GM18873 (cell line): Measurements from ENCODE around the gene TMEM52.

Source experiments
- ATAC-seq: cut with Tn5 transposase; IDR thresholded peaks from one replicate; pipeline ENCODE4 v1.9.1; 2021; ENCODE audit warnings: mild to moderate bottlenecking, moderate library complexity, moderate number of reproducible peaks; ENCODE audit not compliant: unreplicated experiment, low FRiP score

Gene TMEM52

GRCh38 chr1:1916851-1917251 is 2.2 kb downstream of the TMEM52 start:
- no peak for ATAC-seq

- no peak for ATAC-seq
Observed at GRCh38 chr1:1915911-1916840, 2.9 kb downstream of the TMEM52 start.

DNA sequence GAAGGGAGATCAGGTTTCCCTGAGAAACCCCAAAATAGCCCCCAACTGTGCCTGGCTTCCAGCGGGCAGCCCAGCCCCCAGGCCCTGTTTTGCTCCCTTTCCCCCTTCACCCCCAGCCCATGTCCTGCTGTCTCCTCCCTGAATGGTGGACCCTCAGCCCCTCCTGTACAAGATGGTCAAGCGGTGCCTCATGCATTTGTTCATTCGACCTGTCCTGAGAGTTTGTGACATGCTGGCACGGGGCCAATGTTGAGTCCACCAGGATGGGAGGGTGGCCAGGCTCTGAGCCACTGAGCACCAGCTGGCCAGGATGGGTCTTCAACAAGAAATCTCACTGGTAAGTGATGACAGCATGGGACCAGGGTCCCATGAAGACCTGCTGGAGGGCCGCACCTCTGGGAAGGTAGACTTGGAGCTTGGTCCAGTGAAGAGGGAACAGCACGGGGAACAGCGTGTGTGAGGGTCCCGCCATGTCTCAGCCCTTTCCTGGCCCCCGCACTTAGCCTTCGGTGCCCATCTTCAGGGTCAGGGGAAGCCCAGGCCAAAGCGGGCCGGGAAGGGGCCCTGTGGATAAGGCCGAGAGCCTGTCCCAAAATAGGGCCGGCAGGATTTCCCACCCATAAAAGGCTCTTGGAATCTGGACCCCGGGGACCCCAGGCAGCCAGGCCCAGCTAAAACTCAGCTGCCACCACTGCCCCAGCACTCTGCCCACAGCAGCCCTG is 3.9 kb downstream of the TMEM52 start, which contains the start of gene CALML6:
Gene CALML6 (plus strand): TSS at position 290 of the 722 bp plus-strand sequence. CDS start 21 bp downstream, at position 311.
- no peak for ATAC-seq

DNA sequence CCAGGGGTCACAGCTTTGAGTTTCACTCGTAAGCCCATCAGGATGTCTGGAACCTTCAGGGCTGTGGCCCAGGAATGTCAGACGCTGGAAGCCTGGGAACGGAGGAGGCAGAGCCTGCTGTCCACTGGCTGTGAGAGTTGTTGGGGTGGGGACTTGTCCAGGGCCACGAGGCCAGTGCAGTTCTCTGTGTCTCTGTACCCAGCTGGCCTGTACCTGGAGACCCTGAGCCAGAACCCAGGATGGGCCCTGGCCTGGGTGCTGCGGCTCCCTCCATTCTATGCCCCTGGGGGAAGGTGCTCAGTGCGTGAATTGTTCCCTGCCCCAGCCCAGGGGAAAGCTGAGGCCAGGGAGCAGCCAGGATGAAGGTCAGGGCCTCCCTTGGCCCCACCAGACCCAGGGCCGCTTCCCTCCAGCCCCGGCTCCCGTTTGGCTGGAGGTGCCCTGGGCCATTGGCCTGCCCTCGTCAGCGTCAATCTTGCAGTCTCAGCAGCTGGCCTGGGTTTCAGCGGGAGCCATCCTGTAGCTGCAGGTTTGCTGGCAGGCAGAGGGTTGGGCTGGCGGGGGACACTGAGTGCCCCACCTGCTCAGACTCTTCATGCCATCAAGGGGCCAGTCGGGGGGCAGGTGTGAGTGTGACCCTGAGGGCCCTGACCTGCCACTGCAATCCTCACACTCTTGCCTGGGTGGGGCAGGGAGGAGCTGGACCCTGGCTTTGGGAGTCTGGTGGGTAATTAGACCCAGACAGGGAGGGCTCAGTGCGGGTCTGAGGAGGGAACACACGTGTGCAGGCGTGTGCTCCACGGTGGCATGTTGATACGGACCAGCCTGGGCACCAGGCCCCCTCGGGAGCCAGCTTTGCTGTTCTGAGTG is 4.7 kb downstream of the TMEM52 start:
- no peak for ATAC-seq

DNA sequence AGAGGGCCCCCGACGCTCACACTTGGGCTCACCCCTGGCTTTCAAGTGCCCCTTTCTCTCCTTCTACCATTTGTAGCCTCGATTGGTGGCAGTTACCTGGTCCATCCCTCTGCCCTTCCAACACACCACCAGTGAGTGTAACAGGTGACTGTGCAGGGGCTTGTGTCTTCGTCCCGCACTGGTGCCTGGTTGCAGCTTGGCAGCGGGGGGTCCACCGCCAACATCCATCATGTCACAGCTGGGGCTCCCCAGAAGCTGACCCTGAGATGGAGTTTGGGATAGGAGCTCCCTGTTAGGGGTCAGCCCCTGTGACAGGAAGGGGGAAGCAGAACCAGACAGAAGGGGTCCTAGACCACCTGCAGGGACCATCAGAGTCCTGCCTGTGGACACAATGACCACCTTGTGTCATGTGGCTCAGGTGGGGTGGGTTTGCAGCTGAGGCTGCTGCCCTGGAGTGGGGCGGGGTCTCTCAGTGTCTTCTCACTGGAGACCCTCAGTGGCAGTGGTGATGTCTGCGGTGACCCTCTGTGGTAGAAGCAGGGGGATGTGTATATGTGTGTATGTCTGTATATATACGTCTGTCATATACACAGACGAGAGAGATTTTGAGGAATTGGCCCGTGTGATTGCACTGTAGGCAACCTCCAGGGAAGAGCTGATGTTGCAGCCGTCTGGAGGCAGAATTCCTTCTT is 7.6 kb downstream of the TMEM52 start:
- ATAC-seq: no peak

DNA sequence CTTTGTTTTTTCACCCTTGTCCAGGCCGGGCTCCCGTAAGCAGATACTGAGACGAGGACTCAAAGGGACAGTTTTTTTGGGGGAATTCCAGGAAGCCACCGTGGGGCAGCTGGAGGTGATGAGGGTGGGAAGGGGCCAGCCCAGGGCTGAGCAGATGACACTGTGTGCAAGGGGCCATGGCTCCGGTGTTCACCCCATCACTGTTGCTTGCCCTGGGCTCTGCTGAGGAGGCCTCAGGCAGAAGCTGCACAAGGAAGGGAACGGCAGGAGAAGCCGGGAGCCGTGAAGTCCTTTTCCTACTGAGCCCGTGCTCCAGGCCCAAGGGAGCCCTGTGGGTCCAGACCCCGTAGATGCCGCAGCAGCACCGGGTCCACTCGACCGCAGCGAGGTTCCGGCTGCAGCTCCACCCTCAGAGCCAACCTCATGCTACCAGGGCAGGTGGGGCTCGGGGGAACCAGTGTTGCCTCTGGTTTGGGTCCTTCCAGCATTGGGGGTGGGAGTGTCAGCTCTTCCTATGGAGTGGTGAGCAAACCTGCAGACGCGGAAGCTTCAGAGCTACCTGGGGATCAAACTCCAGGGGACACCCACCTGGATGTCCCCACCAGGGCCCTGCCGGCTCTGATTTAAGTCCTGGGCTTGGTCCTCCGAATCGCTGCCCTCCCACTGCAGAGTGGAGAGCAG is 8.3 kb downstream of the TMEM52 start:
- no peak for ATAC-seq

GRCh38 chr1:1910033-1910465 is 9.0 kb downstream of the TMEM52 start:
- ATAC-seq: no peak

DNA sequence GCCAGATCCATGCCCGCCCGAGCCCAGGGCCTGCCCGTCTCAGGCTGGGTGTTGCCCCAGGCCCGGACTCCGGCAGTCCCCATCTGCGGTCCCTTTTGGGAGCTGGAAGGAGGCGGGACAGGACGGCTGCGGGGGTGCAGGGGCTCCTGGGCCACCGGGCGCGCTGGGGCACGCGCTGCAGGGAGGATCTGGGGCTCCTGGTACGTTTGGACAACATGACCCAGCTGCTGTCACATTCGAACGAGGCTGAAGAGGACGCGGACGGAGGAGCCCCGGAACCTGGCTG is 10.6 kb downstream of the TMEM52 start:
- peak; percentile 6 for ATAC-seq

DNA sequence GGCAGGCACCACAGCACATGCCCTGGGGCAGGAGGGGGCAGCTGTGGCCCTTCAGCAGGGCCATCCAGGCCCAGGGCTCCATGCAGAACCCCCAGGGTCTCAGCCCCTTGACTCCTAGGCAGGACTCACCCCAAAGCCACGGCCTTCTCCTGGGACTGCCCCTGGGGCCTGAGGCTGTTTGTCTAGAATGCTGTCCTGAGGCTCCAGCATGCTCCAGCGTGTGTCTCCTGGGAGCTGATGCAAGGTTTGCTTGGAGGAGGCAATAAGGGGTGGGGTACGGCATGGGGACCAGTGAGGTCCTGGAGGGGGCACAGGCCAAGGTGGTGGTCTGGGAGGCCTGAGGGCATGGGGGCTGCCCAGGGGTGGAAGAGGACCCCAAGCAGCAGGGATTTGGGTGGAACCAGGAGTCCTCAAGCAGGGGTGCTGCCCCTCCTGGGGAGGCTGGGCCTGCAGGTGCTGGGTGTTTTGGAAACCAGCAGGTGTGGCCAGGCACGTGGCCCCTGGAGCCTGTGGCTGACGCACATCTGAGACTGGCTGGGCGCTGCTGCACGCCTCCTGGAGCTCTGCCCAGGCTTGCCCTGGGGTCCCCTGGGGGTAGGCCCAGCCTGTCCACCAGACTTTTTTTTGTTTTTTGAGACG is 11.9 kb downstream of the TMEM52 start:
- no peak for ATAC-seq

- ATAC-seq: no peak
Observed at GRCh38 chr1:1906185-1907097, 12.6 kb downstream of the TMEM52 start.

GRCh38 chr1:1903224-1903623 is 15.9 kb downstream of the TMEM52 start:
- ATAC-seq: no peak

- no peak for ATAC-seq
Observed at GRCh38 chr1:1901641-1902294, 17.3 kb downstream of the TMEM52 start.

- ATAC-seq: no peak
Observed at GRCh38 chr1:1900883-1901640, 18.0 kb downstream of the TMEM52 start.

GRCh38 chr1:1899967-1900327 is 19.1 kb downstream of the TMEM52 start:
- ATAC-seq: no peak

GRCh38 chr1:1899266-1899966 is 19.7 kb downstream of the TMEM52 start:
- ATAC-seq: no peak

DNA sequence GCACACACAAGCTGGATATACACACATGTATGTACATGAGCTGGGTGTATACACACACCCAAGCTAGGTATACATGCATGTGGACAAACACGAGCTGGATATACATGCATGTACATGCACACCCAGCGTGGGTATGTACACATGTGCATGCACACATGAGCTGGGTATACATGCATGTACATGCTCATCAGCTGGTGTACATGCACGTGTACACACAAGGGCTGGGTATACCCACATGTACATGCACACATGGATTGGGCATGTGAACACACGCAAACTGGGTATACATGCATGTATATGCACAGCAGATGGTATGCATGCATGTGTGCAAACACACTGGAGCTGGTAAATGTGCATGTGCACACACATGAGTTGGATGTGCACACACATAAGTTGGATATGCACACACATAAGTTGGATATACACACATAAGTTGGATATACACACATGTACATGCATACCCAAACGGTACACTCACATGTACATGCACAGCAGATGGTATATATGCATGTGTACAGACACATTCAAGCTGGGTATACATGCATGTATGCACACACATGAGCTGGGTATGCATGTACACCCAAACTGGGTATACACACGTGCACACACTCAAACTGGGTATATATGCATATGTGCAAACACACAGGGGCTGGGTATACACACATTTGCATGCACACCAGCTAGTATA is 20.7 kb downstream of the TMEM52 start:
- ATAC-seq: no peak
